HG02678 (cell line): ENCODE measurements around the gene DNAAF9.

Experiments
- ATAC-seq: cut with Tn5 transposase; IDR thresholded peaks from one replicate; pipeline ENCODE4 v1.9.1; 2021; ENCODE audit warnings: mild to moderate bottlenecking, moderate library complexity; ENCODE audit not compliant: unreplicated experiment

Gene DNAAF9

DNA sequence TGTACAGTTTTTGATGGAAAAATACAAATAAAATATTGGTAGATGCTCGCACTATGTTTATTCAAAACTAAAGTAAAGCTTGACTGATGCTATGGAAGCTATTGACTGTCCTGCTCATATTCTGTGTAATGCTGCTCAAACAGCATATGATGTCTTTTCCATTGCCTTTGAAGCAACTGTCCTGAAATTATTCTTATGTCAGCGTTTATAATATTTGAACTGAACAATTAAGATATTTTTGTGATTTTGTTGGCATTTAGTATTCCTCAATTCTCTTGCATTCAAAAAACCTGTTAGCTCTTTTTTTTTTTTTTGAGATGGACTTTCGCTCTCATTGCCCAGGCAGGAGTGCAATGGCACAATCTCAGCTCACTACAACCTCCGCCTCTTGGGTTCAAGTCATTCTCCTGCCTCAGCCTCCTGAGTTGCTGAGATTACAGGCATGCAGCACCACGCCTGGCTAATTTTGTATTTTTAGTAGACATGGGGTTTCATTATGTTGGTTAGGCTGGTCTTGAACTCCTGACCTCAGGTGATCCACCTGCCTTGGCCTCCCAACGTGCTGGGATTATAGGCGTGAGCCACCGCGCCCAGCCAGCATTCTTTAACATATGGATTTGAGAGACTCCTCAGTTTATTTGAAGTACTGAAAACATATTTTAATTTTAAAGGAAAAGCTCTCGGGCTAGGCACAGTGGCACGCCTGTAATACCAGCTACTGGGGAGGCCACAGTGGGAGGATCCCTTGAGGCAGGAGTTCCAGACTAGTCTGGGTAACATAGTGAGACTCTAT is 5.3 kb upstream of the DNAAF9 start:
- ATAC-seq: no peak

DNA sequence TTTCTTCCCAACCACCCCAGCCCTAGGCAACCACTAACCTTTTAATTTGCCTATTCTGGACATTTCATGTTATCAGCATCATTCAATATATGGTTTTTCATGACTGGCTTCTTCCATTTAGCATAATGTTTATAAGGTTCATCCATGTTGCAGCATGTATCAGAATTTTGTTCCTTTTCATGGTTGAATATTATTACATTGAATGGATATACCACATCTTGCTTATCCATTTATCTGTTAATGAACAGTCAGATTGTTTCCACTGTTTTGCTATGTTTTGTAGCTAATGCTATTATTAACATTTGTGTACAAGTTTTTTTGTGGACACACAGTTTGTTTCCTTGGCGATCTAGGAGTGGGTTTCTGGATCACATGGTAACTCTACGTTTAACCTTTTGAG is 3.0 kb upstream of the DNAAF9 start:
- no peak for ATAC-seq

DNA sequence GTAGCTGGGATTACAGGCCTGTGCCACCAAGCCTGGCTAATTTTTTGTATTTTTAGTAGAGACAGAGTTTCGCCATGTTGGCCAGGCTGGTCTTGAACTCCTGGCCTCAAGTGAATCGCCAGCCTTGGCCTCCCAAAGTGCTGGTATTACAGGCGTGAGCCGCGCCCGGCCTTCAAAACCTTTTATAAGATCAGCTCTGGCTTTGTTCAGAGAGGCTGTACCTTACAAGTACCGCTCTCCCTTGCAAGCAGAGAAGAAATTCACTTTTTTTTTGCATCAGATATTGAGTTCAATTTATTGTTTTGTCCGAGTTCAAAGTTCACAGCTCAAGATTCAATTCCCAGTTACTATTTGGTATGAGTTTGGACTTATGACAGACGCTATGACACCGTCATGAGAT is 1.9 kb upstream of the DNAAF9 start:
- ATAC-seq: no peak

DNA sequence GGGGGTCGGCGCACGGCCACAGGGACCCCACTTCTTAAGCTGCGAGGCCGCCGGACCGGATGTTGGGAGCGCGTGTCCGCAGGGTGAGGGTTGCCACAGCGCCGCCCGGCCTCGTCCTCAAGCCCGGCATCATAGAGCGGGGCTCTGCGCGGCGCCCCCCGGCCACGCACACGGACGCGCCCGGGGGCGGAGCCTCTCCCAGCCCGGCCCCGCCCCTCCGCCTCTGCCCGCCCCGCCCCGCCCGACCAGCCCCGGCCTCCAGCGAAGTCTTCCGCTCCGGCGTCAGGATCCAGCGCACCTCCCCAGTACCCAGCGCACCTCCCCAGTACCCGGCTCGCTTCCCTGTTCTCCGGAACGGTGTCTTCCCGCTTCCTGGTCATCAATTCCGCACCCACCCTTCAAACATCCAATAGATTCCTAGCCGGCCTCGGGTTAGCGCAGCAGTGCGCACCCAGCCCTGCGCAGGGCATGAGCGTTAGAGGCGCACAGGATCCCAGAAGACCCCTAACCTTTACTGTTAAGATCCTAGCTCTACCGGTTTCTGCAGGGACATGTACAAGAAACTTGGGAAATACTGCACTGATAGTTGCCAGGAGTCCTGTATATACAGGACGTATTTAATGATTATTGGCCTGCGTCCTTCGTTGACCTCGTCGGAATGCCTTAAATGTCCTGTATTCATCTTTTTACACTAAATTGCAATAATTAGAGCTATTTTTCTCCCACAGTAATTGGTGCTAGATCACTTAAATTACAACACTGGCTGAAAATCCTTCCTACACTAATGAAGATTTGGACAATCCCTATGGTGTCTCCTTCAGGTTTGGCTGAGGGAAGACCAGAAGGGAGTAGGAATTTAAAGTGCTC is 535 bp upstream of the DNAAF9 start:
- peak; percentile 53 for ATAC-seq

DNA sequence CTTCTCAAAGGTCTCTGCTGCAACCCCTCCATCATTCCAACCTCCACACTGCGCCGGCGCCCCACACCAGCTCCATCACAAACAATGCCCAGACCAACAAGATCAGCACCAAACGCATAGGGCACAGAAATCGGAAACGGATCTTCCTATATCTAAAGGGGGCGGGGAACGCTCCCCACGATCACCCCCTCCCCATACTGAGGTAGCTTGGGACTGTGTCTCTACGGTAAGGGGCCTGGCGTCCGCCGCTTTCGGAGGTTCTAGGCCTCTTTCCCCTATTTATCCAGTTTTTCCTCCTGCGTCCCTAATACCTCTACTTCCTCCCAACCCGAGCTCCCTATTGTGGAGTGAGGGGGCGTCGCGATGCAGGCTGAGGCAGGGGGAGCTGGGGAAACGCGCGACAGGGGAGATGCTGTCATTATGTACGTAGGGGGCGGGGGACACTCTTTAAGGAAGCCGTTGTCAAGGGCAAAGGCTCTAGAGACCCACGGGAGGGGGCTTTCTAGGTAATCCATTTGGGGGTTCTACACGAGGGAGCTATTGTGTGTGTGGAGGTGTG is 909 bp downstream of the DNAAF9 start:
- no peak for ATAC-seq

DNA sequence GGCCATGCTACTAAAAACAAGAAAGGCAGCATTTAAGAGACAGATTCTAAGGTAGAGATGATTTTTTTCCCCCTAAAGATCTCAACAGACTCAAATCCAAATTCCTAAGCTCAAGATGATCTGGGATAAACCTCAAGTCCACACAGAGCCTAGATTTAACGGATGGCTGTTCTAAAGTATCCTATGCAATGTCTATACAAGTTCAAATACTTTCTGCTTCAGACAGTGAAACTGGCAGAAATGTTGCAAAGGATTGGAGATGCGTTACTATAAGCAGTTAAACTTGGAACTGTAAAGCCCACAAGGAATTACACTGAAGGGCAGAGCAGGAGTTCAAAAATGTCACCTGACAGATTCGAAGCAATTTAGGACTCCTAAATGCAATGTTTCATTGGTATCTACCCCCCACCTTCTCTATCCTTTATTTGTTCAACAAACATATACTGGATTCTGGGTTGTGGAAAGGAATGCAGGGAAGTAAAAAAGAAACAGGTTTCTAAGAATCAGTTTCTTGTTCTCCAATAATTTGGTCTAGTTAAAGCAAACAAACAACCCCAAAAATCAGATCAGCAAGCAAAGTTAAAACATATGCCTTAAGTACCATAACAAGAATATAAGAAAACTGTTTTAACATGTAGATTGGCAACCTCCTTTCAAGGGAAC is 1.6 kb downstream of the DNAAF9 start:
- no peak for ATAC-seq

DNA sequence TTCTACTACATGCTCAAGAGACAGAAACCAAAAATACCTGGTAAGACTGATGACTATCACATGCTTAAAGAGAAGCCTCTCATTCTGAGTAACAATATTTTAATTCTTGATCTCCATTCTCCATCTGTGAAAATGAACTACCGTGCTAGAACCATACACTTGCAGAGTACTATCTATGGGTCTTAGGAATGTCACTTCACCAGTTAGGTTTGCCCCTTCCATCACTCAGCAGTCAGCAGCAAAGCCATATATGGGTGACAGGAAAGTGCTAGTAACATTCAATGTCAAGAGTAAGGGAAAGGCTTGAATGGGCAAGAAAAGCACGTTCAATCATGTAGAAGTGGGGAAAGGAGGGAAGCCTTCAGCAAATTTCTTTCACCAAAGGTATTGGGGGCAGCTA is 2.3 kb downstream of the DNAAF9 start:
- no peak for ATAC-seq

DNA sequence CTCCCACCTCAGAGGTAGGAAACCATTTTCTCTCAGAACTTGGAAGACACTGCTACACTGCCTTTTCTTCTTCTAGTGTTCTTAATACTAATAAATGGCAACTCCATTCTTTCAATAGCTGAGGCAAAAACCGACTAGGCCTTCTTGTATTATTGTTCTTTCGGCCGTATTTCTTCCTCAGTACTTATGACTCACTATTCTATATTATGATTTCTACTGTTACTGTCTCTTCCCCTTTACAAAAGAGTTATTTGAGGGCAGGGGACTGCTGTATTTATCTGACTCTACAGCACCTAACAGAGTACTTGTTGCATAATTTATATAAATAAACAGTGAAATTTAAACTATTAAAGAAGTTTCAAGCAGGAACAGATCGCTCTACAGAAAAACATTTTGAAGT is 3.1 kb downstream of the DNAAF9 start:
- ATAC-seq: no peak

DNA sequence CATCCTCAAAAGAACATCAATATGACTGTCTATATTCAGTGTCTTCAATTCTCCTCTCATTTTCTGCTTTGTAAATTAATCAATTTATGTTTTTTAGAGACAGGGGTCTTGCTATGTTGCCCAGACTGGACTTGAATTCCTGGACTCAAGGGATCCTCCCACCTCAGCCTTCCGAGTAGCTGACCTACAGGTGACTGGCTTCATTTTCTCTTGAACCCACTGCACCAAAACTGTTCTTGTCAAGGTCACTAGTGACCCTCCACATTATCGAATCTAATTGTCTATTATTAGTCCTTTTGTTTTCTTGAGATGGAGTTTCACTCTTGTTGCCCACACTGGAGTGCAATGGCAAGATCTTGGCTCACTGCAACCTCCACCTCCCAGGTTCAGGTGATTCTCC is 3.7 kb downstream of the DNAAF9 start:
- ATAC-seq: no peak

DNA sequence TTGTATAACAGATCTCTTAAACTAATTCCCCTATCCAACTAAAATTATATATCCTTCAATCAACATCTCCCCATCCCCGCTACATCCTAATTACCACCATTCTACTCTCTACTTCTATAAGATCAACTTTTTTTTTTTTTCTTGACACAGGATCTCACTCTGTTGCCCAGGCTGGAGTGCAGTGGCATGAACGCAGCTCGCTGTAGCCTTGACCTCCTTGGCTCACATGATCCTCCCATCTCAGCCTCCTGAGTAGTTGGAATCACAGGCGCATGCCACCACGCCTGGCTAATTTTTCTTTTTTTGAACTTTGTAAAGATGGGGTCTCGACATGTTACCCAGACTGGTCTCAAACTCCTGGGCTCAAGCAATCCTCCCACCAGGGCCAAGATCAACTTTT is 5.0 kb downstream of the DNAAF9 start:
- no peak for ATAC-seq

DNA sequence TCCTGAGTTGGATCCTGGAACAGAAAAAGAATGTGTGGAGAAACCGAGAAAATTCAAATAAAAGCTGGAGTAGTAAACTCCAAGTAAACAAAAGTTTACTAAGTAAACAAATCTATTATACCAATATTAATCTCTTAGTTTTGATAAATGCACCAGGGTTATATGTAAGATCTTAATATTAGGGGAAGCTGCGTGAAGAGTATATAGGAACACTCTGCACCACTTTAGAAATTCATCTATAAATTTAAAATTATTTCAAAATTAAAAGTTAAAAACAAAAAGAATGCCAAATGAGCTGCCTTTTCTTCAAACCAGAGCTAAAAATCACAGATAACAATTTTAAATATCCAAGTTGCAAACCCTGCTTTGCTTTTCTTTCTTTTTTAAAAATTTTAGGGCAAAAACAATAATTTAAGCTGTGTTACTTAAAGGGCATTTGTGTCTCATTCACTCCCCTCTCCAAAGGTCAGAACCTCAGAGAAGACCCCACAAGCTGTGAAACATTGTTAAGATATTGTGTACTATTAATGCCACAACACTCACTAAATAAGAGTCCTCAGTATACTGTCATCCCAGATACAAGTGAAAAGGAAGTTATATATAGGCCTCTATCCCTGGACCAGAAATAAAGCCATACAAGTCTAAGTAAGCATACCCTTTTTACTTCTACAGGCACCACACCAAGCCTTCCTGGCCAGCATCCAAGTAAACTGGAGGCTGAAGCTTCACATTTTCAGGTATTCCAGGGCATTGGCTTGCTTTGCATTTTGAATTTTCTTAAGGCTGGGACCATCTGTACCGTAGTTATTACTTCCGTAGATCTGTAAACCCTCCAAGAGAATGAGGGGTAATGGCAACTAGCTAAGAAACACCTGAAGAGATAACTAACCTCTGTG is 7.0 kb downstream of the DNAAF9 start:
- ATAC-seq: no peak

DNA sequence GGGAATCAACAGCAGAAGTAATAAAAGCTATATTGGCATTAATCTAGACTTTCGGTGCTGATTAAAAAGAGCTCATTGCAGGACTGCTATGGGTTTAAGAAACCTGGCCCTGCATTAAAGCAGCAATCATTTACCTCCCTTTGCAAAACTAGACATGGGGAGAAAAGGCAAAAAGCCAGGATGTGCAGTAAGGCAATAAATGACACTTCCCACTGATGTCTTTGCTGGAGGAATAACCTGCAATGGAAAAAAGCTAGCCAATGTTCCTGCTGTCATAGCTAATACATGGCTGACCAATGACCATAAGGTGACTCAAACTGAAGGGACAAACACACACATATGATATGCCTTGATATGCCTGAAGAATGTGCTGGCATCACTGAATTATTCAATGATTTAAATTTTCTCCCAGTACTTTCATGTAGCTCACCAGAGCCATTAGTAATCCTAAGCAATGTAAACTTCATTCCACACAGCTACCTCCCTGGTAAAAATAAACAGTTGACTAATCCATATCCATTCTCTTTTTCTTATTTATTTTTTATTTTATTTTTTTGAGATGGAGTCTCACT is 8.7 kb downstream of the DNAAF9 start:
- ATAC-seq: no peak

DNA sequence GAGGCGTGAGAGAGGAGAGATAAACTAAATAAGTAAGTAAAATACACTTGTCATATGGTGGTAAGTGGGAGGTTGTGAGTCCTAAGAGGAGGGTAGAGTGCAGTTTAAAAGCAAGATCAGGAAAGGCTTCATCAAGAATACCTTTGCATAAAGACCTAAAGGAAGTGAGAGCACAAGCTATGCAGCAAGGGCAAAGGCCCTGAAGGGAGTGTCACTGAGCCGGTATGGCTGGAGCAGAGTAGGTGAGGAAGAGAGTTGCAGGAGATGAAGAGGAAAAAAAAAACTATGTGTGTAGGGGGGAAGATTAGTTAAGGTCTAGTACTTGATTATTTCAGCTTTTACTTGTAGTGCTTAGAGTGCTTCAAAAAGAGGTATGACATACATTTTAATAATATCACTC is 11.0 kb downstream of the DNAAF9 start:
- no peak for ATAC-seq

DNA sequence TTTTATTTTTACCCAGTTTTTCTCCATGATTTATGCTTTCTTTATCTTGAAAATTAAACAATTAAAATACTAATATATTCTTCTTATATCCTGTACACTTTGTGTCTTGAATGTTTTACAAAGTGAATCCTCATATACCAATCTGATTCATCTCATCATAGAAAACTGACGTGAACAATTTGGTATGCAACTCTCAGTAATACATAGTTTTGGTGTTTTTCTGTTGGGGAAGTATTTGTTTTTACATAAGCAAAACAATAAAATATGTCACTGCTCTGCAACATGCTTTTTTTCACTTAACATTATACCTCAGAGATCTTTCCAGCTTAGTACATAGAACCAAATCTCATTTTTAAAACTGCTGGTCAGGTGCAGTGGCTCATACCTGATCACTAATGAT is 14.7 kb downstream of the DNAAF9 start:
- no peak for ATAC-seq

DNA sequence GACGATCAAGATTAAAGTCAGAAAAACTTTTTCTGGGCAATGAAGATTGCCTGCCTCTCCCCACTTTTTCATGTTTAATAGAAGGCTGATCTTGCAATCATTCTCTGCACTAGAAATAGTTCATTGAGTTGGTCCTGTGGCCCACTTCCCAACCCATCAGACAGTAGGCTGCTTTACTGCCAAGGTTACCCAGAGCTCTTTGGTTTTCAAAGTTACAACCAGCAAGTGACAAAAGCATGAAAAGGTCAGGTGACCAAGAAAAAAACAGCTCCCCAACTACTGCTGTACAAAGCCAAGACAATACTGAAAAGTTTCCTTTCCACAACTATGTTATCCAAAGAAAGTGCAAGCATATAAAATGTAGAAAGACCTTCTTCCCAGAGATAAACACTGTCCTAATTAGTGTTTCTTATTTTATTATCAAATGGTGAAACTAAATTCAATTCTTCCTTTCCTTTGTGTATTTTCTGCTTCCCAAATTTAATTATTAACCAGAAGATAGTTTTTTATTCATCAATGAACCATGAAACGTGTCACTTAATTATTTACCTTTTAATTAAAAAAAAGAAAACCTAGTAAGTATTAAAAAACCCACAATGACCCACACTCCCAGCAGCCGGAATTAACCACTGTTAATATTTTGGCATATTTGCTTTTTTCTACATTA is 16.6 kb downstream of the DNAAF9 start:
- no peak for ATAC-seq

DNA sequence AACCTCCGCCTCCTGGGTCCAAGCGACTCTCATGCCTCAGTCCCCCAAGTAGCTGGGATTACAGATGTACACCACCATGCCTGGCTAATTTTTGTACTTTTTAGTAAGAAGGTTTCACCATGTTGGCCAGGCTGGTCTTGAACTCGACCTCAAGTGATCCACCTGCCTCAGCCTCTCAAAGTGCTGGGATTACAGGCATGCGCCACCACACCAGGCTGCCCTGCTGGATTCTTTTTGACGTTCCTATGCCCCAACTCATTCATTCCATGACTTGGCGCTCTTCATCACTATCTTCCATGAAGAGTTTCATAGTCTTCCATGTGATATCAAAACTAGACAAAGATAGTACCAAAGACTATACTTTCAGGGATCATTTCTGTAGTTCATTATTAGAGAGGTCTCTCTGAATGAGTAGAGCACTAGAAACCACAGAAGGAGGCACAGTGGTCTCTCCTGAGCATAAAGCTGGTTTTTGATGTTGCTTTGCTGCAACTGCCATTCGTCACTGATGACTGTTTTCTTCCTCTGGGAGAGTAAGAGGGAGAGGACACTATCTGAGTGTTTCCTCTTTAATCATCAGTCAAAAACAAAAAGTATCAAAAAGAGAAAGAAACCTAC is 23.5 kb downstream of the DNAAF9 start:
- ATAC-seq: no peak

DNA sequence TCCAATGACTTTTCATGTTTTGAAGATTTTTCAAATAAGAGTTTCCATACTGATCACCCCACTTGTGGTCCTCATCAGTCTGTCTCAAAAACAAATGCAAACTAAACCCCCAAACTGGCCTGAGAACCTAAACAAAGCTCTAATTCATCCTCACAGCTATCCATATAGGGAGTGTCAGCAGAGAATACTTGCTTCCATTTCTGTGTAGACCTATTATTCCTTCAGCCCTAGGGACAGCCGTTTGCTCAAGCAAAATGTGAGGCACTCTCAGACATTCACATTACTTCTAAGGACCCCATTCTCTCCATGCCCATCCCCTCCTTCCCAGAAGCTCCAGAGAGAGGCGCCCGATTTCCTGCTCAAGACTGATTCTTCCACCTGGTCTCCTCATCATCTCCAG is 24.6 kb downstream of the DNAAF9 start:
- ATAC-seq: no peak

DNA sequence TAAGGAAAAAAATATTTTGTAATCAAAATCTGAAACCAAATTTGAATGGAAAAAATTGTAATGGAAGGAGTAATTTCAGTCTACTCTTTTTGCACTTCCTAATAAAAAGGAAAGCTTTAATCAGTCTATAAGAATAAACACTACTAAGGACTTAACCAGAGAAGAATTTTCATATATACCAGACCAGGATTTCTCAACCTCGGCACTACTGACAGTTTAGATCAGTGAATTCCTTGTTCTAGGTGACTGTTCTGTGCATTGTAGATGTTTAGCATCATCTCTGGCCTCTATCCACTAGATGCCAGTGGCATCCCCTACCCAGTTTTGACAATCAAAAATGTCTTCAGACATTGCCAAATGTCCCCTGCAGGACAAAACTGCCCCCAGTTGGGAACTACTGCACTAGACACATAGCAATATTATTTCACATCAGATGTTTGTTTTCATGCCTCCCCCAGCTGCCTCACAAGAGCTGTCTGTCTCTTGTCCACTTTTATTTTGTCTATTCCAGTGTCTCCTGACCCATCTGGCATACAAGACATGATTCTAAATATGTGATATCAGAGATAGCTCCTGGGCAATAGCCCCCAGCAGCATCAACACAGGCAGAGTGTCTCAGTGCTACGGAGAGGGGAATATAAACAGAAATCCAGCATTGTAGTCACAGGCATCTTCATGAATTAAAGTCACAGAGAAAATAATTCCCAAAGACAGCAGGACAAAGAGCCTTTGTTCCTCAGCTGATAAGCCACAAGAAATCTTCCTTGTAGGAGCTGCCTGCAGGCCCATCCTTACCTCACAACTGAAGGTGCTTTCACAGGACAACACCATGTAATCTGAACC is 27.0 kb downstream of the DNAAF9 start:
- ATAC-seq: no peak
